CMK (cell line): Measurements from ENCODE around the gene MMP24OS.
A peak's percentile ranks its signal among the peaks of the same experiment; 100 is the strongest.

Experiments
- DNase-seq: peaks from one replicate; pipeline ENCODE4 v3.0.0-alpha.2; 2010; ENCODE audit warnings: low read depth

MMP24OS gene

GRCh38 chr20:35306931-35307517 lies 29.1 kb upstream of the MMP24OS start:
- peak; percentile 14 for DNase-seq

GRCh38 chr20:35305682-35306556 lies 28.0 kb upstream of the MMP24OS start:
- no peak for DNase-seq

- DNase-seq = no peak
Observed at GRCh38 chr20:35304956-35305355, 27.0 kb upstream of the MMP24OS start.

GRCh38 chr20:35303735-35304491 lies 26.0 kb upstream of the MMP24OS start:
- DNase-seq = peak; percentile 84

GRCh38 chr20:35303382-35303734 lies 25.4 kb upstream of the MMP24OS start:
- DNase-seq = no peak

- DNase-seq = no peak
Observed at GRCh38 chr20:35302421-35303335, 24.8 kb upstream of the MMP24OS start.

GRCh38 chr20:35301426-35301825 lies 23.5 kb upstream of the MMP24OS start:
- no peak for DNase-seq

GRCh38 chr20:35300469-35301262 lies 22.7 kb upstream of the MMP24OS start:
- no peak for DNase-seq

- no peak for DNase-seq
Observed at GRCh38 chr20:35299780-35300179, 21.9 kb upstream of the MMP24OS start.

- DNase-seq = no peak
Observed at GRCh38 chr20:35298264-35298663, 20.3 kb upstream of the MMP24OS start.

GRCh38 chr20:35297740-35298139 lies 19.8 kb upstream of the MMP24OS start:
- DNase-seq = no peak

- DNase-seq = no peak
Observed at GRCh38 chr20:35297155-35297554, 19.2 kb upstream of the MMP24OS start.

GRCh38 chr20:35296101-35296554 lies 18.2 kb upstream of the MMP24OS start:
- DNase-seq = no peak

GRCh38 chr20:35295674-35296073 lies 17.8 kb upstream of the MMP24OS start:
- DNase-seq = no peak

GRCh38 chr20:35295058-35295457 lies 17.1 kb upstream of the MMP24OS start:
- DNase-seq = no peak

- no peak for DNase-seq
Observed at GRCh38 chr20:35294293-35294685, 16.4 kb upstream of the MMP24OS start.

- DNase-seq = no peak
Observed at GRCh38 chr20:35293303-35294292, 15.7 kb upstream of the MMP24OS start.

- no peak for DNase-seq
Observed at GRCh38 chr20:35292504-35293285, 14.8 kb upstream of the MMP24OS start.
